Measurements from ENCODE around the gene CDH8.

Gene CDH8

DNA sequence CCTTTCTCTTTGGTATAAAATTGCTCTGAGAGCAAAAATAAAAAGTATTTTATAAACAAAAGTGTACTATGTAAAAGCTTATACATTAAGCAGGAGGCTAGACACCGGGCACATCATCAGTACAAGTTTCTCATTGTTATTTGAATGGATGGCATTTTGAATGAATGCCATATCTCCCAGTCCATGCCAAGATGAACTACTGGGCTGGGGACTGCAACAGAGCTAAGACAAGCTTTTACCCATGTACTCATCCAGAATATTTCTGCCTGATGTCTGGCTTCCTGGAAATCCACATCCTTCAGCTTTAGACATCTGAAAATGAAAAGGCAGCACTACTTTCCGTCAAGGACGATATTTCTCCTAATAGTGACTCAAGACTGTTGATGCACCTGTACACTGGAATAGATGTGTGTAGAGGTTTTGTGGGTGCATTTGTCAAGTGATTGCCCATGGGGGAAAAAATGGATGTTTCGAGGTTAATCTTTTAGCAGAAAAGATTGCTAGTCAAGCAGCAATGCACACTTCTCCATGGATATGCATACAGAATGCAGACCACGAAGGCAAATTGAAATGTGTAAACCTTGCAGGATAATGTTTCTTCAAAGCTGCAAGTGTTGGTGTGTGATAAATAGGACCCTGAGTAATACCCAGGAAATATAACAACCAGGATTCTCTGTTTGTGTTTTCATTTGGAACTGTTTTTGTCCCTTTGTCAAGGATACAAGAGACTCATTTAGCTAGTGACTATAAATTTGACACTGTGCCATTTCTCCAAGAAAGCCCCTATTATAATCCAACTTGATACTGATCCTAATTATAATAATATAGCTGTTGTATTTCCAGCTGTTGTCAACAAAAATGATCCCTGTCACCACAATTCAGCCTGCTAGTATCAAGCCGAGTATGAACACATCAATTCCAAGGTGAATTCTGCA lies 173.8 kb downstream of the CDH8 start:
- H3K27me3 ChIP-seq (ENCODE audit: control insufficient read depth, insufficient read depth, low read length) = no peaks in the 10 kb centered on the region
- no peaks in the 10 kb centered on the region for H3K9me3 ChIP-seq (ENCODE audit: control insufficient read depth, insufficient read depth, low read length)
- no peak overlapping the region for H3K9ac ChIP-seq (ENCODE audit: low read depth, low read length)
- H3K36me3 ChIP-seq (ENCODE audit: control insufficient read depth, insufficient read depth, low read length) = no peaks in the 10 kb centered on the region
- no peak overlapping the region for H3K4me3 ChIP-seq (ENCODE audit: low read depth, low read length)
- H3K4me1 ChIP-seq (ENCODE audit: control insufficient read depth, insufficient read depth, low read length) = peaks cover 54% of the 10 kb centered on the region
- no peak overlapping the region for H3K27ac ChIP-seq (ENCODE audit: low read depth, low read length)

DNA sequence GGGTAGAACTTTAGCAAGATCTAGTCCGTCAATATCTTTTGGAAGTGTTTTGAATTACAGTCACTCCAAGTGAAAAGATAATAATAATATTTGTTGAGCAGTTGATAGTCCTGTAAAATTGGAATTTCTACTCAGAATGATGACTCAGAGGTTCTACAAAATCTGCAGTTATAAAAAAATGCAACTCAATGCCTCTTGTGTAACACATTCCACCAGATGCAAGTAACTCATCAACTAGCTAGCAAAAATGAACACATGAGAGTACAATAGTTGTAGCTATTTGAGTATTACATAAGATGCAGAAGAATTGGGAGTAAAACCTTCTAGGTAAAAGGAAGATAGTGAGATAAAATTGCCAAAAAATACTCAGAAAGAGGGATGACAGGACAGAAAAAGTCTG lies 177.2 kb downstream of the CDH8 start:
- Histone ChIP-seq H3K27ac (ENCODE audit: low read depth, low read length) (no peak overlapping the region), H3K36me3 (ENCODE audit: control insufficient read depth, insufficient read depth, low read length) (no peaks in the 10 kb centered on the region), H3K27me3 (ENCODE audit: control insufficient read depth, insufficient read depth, low read length) (no peaks in the 10 kb centered on the region), H3K4me3 (ENCODE audit: low read depth, low read length) (no peak overlapping the region), H3K4me1 (ENCODE audit: control insufficient read depth, insufficient read depth, low read length) (peaks cover 51% of the 10 kb centered on the region), H3K9me3 (ENCODE audit: control insufficient read depth, insufficient read depth, low read length) (no peaks in the 10 kb centered on the region), H3K9ac (ENCODE audit: low read depth, low read length) (no peak overlapping the region)

DNA sequence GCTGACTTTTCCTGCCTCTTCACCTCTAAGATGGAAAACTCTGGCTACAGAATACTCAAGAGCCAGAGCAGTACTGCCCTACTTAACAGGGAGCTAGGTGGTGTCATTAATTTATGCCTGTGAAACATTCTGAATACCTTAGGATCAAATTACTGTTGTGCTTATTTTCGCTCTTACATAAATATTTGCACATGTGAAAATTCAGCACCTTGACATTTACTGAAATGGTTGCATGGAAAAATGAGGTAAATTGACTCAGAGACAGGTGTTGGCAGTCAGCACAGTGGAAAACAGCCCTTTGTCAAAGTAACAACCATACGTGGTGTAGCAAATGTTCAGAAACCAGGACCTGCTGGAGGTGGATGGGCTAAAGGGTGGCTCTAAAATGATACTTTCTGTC lies 193.6 kb downstream of the CDH8 start:
- Histone ChIP-seq H3K27me3 (ENCODE audit: control insufficient read depth, insufficient read depth, low read length) (no peaks in the 10 kb centered on the region), H3K9ac (ENCODE audit: low read depth, low read length) (no peak overlapping the region), H3K4me3 (ENCODE audit: low read depth, low read length) (no peak overlapping the region), H3K36me3 (ENCODE audit: control insufficient read depth, insufficient read depth, low read length) (no peaks in the 10 kb centered on the region), H3K27ac (ENCODE audit: low read depth, low read length) (no peak overlapping the region), H3K9me3 (ENCODE audit: control insufficient read depth, insufficient read depth, low read length) (no peaks in the 10 kb centered on the region), H3K4me1 (ENCODE audit: control insufficient read depth, insufficient read depth, low read length) (peaks cover 10% of the 10 kb centered on the region)

DNA sequence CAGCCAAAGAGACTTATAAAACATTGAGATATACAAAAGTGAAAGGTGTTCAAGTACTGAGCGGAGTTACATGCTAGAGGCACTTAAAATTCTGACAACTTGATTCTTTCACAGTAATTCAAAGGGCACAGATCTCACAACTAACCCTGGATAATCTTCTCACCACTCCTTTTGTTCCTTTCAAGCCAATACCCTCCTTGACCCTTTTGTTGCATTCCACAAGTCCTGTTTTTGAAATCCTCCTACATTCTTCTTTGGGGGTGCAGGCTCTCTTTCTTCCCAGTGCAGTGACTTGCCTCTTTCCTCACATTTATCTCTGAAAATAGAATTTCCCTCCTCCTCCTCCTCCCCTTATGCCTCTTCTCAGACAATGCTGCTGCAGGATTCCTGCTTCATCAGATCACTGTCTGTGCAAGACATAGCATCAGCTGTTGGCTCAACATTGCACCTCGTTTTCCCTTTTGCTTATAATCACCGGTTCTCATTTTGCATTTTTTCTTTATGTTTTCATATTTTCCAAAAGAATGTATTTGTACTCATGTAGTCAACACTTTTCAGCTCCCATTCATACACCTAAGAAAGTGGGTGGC lies 199.3 kb downstream of the CDH8 start:
- no peaks in the 10 kb centered on the region for H3K27me3 ChIP-seq (ENCODE audit: control insufficient read depth, insufficient read depth, low read length)
- peaks cover 24% of the 10 kb centered on the region for H3K4me1 ChIP-seq (ENCODE audit: control insufficient read depth, insufficient read depth, low read length)
- no peak overlapping the region for H3K9ac ChIP-seq (ENCODE audit: low read depth, low read length)
- H3K36me3 ChIP-seq (ENCODE audit: control insufficient read depth, insufficient read depth, low read length) = no peaks in the 10 kb centered on the region
- H3K4me3 ChIP-seq (ENCODE audit: low read depth, low read length) = no peak overlapping the region
- no peaks in the 10 kb centered on the region for H3K9me3 ChIP-seq (ENCODE audit: control insufficient read depth, insufficient read depth, low read length)
- no peak overlapping the region for H3K27ac ChIP-seq (ENCODE audit: low read depth, low read length)

DNA sequence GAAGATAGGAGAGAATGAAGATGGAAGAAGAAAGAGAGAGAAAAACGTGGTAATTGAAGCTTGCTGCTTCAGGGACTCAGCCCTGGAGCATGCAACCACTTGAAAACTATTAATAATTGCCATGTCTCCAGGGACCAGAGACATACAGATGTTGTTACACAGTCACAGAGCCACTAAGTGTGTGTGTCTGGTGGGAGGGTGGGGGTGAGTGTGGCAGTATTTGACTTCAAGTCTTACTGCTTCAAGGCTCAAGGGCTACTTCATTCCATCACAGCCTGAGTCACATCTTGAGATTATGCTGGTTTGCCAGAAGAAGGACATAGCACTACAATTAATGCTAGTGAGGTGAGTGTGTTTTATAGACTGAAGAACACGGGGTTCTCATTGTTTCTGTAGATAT lies 202.2 kb downstream of the CDH8 start:
- Histone ChIP-seq H3K27me3 (ENCODE audit: control insufficient read depth, insufficient read depth, low read length) (no peaks in the 10 kb centered on the region), H3K36me3 (ENCODE audit: control insufficient read depth, insufficient read depth, low read length) (no peaks in the 10 kb centered on the region), H3K9ac (ENCODE audit: low read depth, low read length) (no peak overlapping the region), H3K4me3 (ENCODE audit: low read depth, low read length) (no peak overlapping the region), H3K27ac (ENCODE audit: low read depth, low read length) (no peak overlapping the region), H3K9me3 (ENCODE audit: control insufficient read depth, insufficient read depth, low read length) (no peaks in the 10 kb centered on the region), H3K4me1 (ENCODE audit: control insufficient read depth, insufficient read depth, low read length) (peaks cover 24% of the 10 kb centered on the region)

DNA sequence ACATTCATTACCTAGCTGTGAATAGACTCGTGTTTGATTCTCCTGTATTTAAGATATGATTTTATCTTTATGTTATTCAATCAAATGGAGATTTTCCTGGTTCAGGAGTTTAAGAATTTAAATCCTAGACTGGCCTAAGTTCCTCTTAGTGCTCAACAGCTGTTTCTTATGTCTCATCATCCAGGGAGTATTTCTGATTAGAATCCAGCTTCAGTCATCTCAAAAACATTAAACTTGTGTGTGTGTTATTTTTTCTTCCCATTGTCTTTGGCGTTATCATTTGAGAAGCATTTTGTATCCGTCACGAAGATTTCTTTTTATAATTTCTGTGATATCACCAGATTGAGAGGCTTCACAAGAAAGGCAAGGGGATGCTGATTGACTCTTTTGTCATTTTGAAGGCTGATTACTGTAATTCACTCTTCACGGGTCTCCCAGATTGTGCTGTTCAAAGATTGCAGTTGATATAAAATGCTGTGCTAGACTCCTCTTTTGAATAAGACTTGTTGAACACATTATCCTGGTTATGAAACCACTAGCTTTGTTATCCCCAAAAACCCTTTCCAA lies 204.8 kb downstream of the CDH8 start:
- no peak overlapping the region for H3K27ac ChIP-seq (ENCODE audit: low read depth, low read length)
- no peak overlapping the region for H3K9ac ChIP-seq (ENCODE audit: low read depth, low read length)
- H3K36me3 ChIP-seq (ENCODE audit: control insufficient read depth, insufficient read depth, low read length) = no peaks in the 10 kb centered on the region
- H3K27me3 ChIP-seq (ENCODE audit: control insufficient read depth, insufficient read depth, low read length) = no peaks in the 10 kb centered on the region
- no peaks in the 10 kb centered on the region for H3K9me3 ChIP-seq (ENCODE audit: control insufficient read depth, insufficient read depth, low read length)
- no peak overlapping the region for H3K4me3 ChIP-seq (ENCODE audit: low read depth, low read length)
- peaks cover 2% of the 10 kb centered on the region for H3K4me1 ChIP-seq (ENCODE audit: control insufficient read depth, insufficient read depth, low read length)

DNA sequence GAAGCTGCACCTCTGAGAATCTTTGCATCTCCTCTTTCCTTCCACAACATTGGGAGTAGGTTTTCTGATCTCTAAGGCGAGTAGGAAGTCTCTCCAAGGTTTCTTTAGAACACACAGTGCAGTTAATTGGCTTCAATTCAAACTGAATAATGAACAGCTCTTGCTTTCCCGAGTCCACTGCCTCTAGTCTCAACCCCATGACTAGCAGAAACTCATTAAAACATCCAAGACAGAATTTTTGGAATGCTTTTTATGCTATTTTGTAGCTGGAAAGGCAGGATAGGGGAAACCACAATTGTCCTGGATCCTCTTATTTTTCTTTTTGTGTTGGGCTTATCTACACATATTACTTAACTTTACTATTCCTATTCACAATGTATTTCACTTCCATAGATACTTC lies 206.6 kb downstream of the CDH8 start:
- no peak overlapping the region for H3K9ac ChIP-seq (ENCODE audit: low read depth, low read length)
- no peak overlapping the region for H3K4me3 ChIP-seq (ENCODE audit: low read depth, low read length)
- no peaks in the 10 kb centered on the region for H3K9me3 ChIP-seq (ENCODE audit: control insufficient read depth, insufficient read depth, low read length)
- H3K4me1 ChIP-seq (ENCODE audit: control insufficient read depth, insufficient read depth, low read length) = no peaks in the 10 kb centered on the region; the same call in 1 of the 2 replicates
- no peaks in the 10 kb centered on the region for H3K36me3 ChIP-seq (ENCODE audit: control insufficient read depth, insufficient read depth, low read length)
- no peak overlapping the region for H3K27ac ChIP-seq (ENCODE audit: low read depth, low read length)
- H3K27me3 ChIP-seq (ENCODE audit: control insufficient read depth, insufficient read depth, low read length) = no peaks in the 10 kb centered on the region

DNA sequence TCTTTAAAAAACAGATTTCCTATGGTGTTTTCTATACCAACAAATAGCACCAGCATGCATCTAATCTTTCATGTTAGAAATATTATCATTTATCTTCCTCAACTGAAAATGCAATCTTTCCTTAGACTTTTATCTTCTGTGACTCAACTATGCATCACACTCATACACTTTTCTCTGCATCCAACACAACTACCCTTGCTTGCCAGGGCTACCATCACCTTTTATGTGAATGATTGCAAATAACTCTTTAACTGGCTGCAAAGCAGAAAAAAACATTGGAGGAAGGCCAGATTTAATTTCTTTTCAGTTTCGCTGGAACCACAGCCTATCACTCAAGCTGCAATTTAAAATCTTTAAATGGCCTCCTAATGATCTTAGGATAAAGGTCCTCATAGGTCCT lies 212.9 kb downstream of the CDH8 start:
- H3K9ac ChIP-seq (ENCODE audit: low read depth, low read length) = no peak overlapping the region
- no peaks in the 10 kb centered on the region for H3K27me3 ChIP-seq (ENCODE audit: control insufficient read depth, insufficient read depth, low read length)
- H3K27ac ChIP-seq (ENCODE audit: low read depth, low read length) = no peak overlapping the region
- no peak overlapping the region for H3K4me3 ChIP-seq (ENCODE audit: low read depth, low read length)
- peaks cover 5% of the 10 kb centered on the region for H3K4me1 ChIP-seq (ENCODE audit: control insufficient read depth, insufficient read depth, low read length)
- no peaks in the 10 kb centered on the region for H3K9me3 ChIP-seq (ENCODE audit: control insufficient read depth, insufficient read depth, low read length)
- no peaks in the 10 kb centered on the region; the same call in 1 of the 2 replicates for H3K36me3 ChIP-seq (ENCODE audit: control insufficient read depth, insufficient read depth, low read length)

DNA sequence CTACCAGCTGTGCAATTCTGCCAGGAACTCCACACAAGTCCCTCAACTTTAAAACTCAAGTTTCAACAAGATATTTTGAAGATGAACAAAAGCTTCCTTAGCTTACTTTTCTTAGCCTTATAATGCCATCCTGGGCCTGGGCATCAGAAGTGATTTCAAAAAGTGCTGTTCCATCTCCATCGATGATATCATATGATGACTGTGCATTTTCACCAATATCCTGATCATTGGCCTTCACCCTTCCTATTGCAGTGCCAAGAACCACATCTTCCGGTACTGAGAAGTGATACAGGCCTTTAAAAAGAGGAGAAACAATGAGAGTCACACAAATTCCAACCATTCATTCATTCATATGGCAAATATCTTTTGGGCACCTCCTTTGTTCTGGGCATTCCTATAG lies 215.4 kb downstream of the CDH8 start:
- no peak overlapping the region for H3K4me3 ChIP-seq (ENCODE audit: low read depth, low read length)
- H3K27me3 ChIP-seq (ENCODE audit: control insufficient read depth, insufficient read depth, low read length) = no peaks in the 10 kb centered on the region
- no peaks in the 10 kb centered on the region for H3K9me3 ChIP-seq (ENCODE audit: control insufficient read depth, insufficient read depth, low read length)
- no peak overlapping the region for H3K9ac ChIP-seq (ENCODE audit: low read depth, low read length)
- no peak overlapping the region for H3K27ac ChIP-seq (ENCODE audit: low read depth, low read length)
- no peaks in the 10 kb centered on the region; the same call in 1 of the 2 replicates for H3K36me3 ChIP-seq (ENCODE audit: control insufficient read depth, insufficient read depth, low read length)
- peaks cover 9% of the 10 kb centered on the region for H3K4me1 ChIP-seq (ENCODE audit: control insufficient read depth, insufficient read depth, low read length)

DNA sequence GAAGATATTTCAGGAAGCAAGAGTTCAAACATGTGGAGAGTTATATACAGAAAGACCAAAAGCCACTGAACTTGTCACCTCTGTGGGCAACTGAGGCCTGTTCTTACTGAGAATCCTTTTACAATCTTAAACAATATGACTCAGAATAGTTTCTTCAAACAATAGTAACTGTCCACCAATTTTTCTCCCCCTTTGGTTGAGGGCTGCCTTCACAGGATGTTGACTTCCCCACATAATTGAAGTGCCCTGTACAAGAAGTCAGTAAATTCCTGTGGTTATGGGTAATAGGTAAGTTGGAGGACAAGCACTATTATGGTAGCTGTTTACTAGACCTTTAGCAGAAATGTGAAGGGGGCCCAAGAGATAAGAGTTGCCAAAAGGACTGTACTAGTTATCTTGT lies 215.8 kb downstream of the CDH8 start:
- no peaks in the 10 kb centered on the region; the same call in 1 of the 2 replicates for H3K36me3 ChIP-seq (ENCODE audit: control insufficient read depth, insufficient read depth, low read length)
- no peaks in the 10 kb centered on the region for H3K9me3 ChIP-seq (ENCODE audit: control insufficient read depth, insufficient read depth, low read length)
- H3K27me3 ChIP-seq (ENCODE audit: control insufficient read depth, insufficient read depth, low read length) = no peaks in the 10 kb centered on the region
- H3K9ac ChIP-seq (ENCODE audit: low read depth, low read length) = no peak overlapping the region
- no peak overlapping the region for H3K4me3 ChIP-seq (ENCODE audit: low read depth, low read length)
- no peak overlapping the region for H3K27ac ChIP-seq (ENCODE audit: low read depth, low read length)
- peaks cover 9% of the 10 kb centered on the region for H3K4me1 ChIP-seq (ENCODE audit: control insufficient read depth, insufficient read depth, low read length)

DNA sequence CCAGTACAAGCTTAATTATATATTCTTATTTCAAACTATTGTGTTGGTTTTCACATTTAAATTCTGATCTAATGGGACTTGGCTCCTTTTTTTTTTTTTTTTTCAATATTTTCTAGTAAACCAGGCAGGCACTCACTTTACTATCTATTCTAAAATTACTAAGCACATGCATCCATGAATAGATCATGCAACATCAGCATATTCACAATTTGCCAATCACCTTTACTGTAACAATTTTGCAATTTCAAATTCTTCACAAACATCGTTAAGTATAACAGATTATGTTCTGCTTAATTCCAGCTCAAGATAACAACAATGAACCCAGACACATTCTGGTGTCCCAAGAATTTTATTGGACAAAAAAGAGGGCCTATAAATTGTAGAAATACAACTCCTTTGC lies 217.4 kb downstream of the CDH8 start:
- no peaks in the 10 kb centered on the region; the same call in 1 of the 2 replicates for H3K36me3 ChIP-seq (ENCODE audit: control insufficient read depth, insufficient read depth, low read length)
- no peak overlapping the region for H3K4me3 ChIP-seq (ENCODE audit: low read depth, low read length)
- H3K27ac ChIP-seq (ENCODE audit: low read depth, low read length) = no peak overlapping the region
- peaks cover 9% of the 10 kb centered on the region for H3K4me1 ChIP-seq (ENCODE audit: control insufficient read depth, insufficient read depth, low read length)
- H3K9ac ChIP-seq (ENCODE audit: low read depth, low read length) = no peak overlapping the region
- no peaks in the 10 kb centered on the region for H3K27me3 ChIP-seq (ENCODE audit: control insufficient read depth, insufficient read depth, low read length)
- H3K9me3 ChIP-seq (ENCODE audit: control insufficient read depth, insufficient read depth, low read length) = no peaks in the 10 kb centered on the region

Data from HUES48 (cell line).